H1 (cell line): ENCODE measurements around the gene OR2V2. TPM values are rescaled to one million over a fixed set of nuclear protein-coding genes. Genes with fewer than 3 reads are reported as not detected.
A peak's percentile ranks its signal among the peaks of the same experiment; 100 is the strongest.

ENCODE experiments used
- CTCF ChIA-PET: fragments of 300-600 bp; sonication (Branson Sonifier 250); formaldehyde crosslinking; loops from one replicate; lab custom pipeline; 2021; ENCODE audit not compliant: partially characterized antibody; lab: Charles Lee
- POLR2A ChIA-PET: fragments of 300-600 bp; sonication (Branson Sonifier 250); formaldehyde crosslinking; loops from one replicate; lab custom pipeline; 2021; ENCODE audit warnings: inconsistent platforms; ENCODE audit not compliant: partially characterized antibody; lab: Charles Lee
- DNase-seq, 2 experiments: peaks; one replicate each; pipeline versions ENCODE4 v3.0.0 to v3.0.0-alpha.2; 2010 to 2022; ENCODE audit warnings: low spot score in 2 of 2, low read depth in 1 of 2, mixed read lengths in 1 of 2
- FAIRE-seq: peaks from 2 replicates; lab custom pipeline; 2011; peaks lifted over from hg19 to GRCh38; lab: Jason Lieb, UNC
- H2AFZ ChIP-seq: 2 replicates; pipeline ENCODE4 v1.8.1; 2012; ENCODE audit warnings: low read length, inconsistent platforms
- H2AK5ac ChIP-seq: 2 replicates; pipeline ENCODE4 v1.6.1; 2013; ENCODE audit warnings: low read depth, low read length
- H2BK120ac ChIP-seq: replicated peaks from 2 replicates; pipeline ENCODE3; 2013; ENCODE audit warnings: low read depth, low read length, inconsistent platforms
- H2BK12ac ChIP-seq: 2 replicates; pipeline ENCODE4 v1.6.1; 2013; ENCODE audit warnings: low read depth, low read length
- H2BK15ac ChIP-seq: 2 replicates; pipeline ENCODE4 v1.6.1; 2013; ENCODE audit warnings: low read length
- H2BK20ac ChIP-seq: 2 replicates; pipeline ENCODE4 v1.6.1; 2013; ENCODE audit warnings: low read length
- H2BK5ac ChIP-seq: 2 replicates; pipeline ENCODE4 v1.6.1; 2013; ENCODE audit warnings: low read depth, low read length
- H3K14ac ChIP-seq: 2 replicates; pipeline ENCODE4 v1.6.1; 2013; ENCODE audit warnings: inconsistent platforms; ENCODE audit not compliant: insufficient read length
- H3K18ac ChIP-seq: 2 replicates; pipeline ENCODE4 v1.6.1; 2013; ENCODE audit warnings: low read length; ENCODE audit errors: extremely low read depth
- H3K23ac ChIP-seq: 2 replicates; pipeline ENCODE4 v1.6.1; 2013; ENCODE audit warnings: inconsistent platforms; ENCODE audit not compliant: insufficient read length
- H3K23me2 ChIP-seq: 2 replicates; pipeline ENCODE4 v1.6.1; 2013; ENCODE audit warnings: low read depth, low read length
- H3K27ac ChIP-seq: 2 replicates; pipeline ENCODE4 v1.6.1; 2011; ENCODE audit warnings: low read depth, low read length, inconsistent platforms
- H3K27me3 ChIP-seq, 4 experiments: replicated peaks in 1 of 4; 1 replicate in 1 of 4; 2 replicates in 3 of 4; pipeline versions ENCODE4 v1.6.1 to v1.8.1; 2011 to 2013; ENCODE audit warnings: low read length in 3 of 4, mild to moderate bottlenecking in 3 of 4, inconsistent platforms in 2 of 4, mixed read lengths in 2 of 4, moderate library complexity in 1 of 4; ENCODE audit not compliant: control insufficient read depth in 3 of 4, insufficient read depth in 3 of 4; ENCODE audit errors: extremely low read depth in 1 of 4
- H3K36me3 ChIP-seq, 4 experiments: 2 replicates each; pipeline versions ENCODE4 v1.6.1 to v1.8.1; 2011 to 2013; ENCODE audit warnings: mild to moderate bottlenecking in 4 of 4, low read length in 3 of 4, moderate library complexity in 2 of 4, control low read depth in 1 of 4, inconsistent platforms in 1 of 4; ENCODE audit not compliant: insufficient read depth in 4 of 4, control insufficient read depth in 2 of 4
- H3K4ac ChIP-seq: replicated peaks from 2 replicates; pipeline ENCODE3; 2013; ENCODE audit warnings: low read length, low read depth, mixed read lengths, inconsistent platforms; ENCODE audit not compliant: insufficient read length
- H3K4me1 ChIP-seq, 4 experiments: replicated peaks in 1 of 4; 1 replicate in 1 of 4; 2 replicates in 3 of 4; pipeline versions ENCODE4 v1.6.1 to v1.8.1; 2011 to 2013; ENCODE audit warnings: low read length in 3 of 4, inconsistent platforms in 2 of 4, mixed read lengths in 1 of 4; ENCODE audit not compliant: insufficient read depth in 4 of 4, control insufficient read depth in 3 of 4
- H3K4me2 ChIP-seq, 2 experiments: 2 replicates each; pipeline versions ENCODE4 v1.6.1 to v1.8.1; 2011 to 2013; ENCODE audit warnings: low read depth in 2 of 2, low read length in 2 of 2, control low read depth in 1 of 2, inconsistent platforms in 1 of 2, mild to moderate bottlenecking in 1 of 2; ENCODE audit not compliant: insufficient read depth in 1 of 2
- H3K4me3 ChIP-seq, 4 experiments: fragments of 200-600, 300-600 bp in 1 of 4; sonication (generic), shearing (Covaris generic), sonication (Bioruptor Twin) in 1 of 4; 2 replicates each; pipeline versions ENCODE4 v1.5.1 to v1.8.1; 2011 to 2016; ENCODE audit warnings: low read length in 4 of 4, low read depth in 3 of 4, control low read depth in 2 of 4, inconsistent platforms in 2 of 4, mild to moderate bottlenecking in 2 of 4, mixed read lengths in 1 of 4, moderate library complexity in 1 of 4; ENCODE audit not compliant: insufficient read depth in 2 of 4; ENCODE audit errors: extremely low read depth in 1 of 4
- H3K56ac ChIP-seq: replicated peaks from 2 replicates; pipeline ENCODE3; 2013; ENCODE audit warnings: low read depth, mild to moderate bottlenecking, mixed read lengths, low read length, inconsistent platforms; ENCODE audit not compliant: insufficient read length
- H3K79me1 ChIP-seq: 2 replicates; pipeline ENCODE4 v1.6.1; 2013; ENCODE audit warnings: low read depth, low read length, control low read depth
- H3K79me2 ChIP-seq, 2 experiments: 2 replicates each; pipeline versions ENCODE4 v1.6.1 to v1.8.1; 2012 to 2013; ENCODE audit warnings: low read length in 2 of 2, mild to moderate bottlenecking in 2 of 2, inconsistent platforms in 1 of 2; ENCODE audit not compliant: insufficient read depth in 2 of 2, control insufficient read depth in 1 of 2
- H3K9ac ChIP-seq, 4 experiments: replicated peaks in 1 of 4; 1 replicate in 1 of 4; 2 replicates in 3 of 4; pipeline versions ENCODE4 v1.6.1 to v1.8.1; 2011 to 2013; ENCODE audit warnings: low read depth in 3 of 4, low read length in 3 of 4, control low read depth in 2 of 4, mild to moderate bottlenecking in 2 of 4, moderate library complexity in 2 of 4, inconsistent platforms in 1 of 4; ENCODE audit errors: extremely low read depth in 1 of 4
- H3K9me3 ChIP-seq, 2 experiments: 2 replicates each; pipeline versions ENCODE4 v1.6.1 to v1.8.1; 2012 to 2013; ENCODE audit warnings: mild to moderate bottlenecking in 2 of 2, moderate library complexity in 2 of 2, control low read depth in 1 of 2, inconsistent platforms in 1 of 2, low read depth in 1 of 2, low read length in 1 of 2, mixed read lengths in 1 of 2; ENCODE audit not compliant: insufficient read depth in 2 of 2
- H4K20me1 ChIP-seq, 2 experiments: replicated peaks in 1 of 2; 2 replicates each; pipeline versions ENCODE3 to v1.8.1; 2011 to 2013; ENCODE audit warnings: inconsistent platforms in 2 of 2, low read length in 2 of 2, mild to moderate bottlenecking in 1 of 2; ENCODE audit not compliant: insufficient read depth in 2 of 2, control insufficient read depth in 1 of 2
- H4K5ac ChIP-seq: 2 replicates; pipeline ENCODE4 v1.6.1; 2013; ENCODE audit warnings: low read length, low read depth, mixed read lengths, inconsistent platforms; ENCODE audit not compliant: insufficient read length
- H4K8ac ChIP-seq: 2 replicates; pipeline ENCODE4 v1.8.0; 2013; ENCODE audit warnings: mild to moderate bottlenecking, moderate library complexity, low read length, inconsistent platforms; ENCODE audit not compliant: insufficient read depth; ENCODE audit errors: extremely low read depth
- H4K91ac ChIP-seq: replicated peaks from 2 replicates; pipeline ENCODE3; 2013; ENCODE audit warnings: low read length, mixed read lengths, inconsistent platforms; ENCODE audit not compliant: insufficient read length
- GABPA ChIP-seq: IDR thresholded peaks from 2 replicates; pipeline ENCODE4 v1.6.1; 2011; ENCODE audit warnings: mild to moderate bottlenecking, low read length, moderate library complexity, borderline replicate concordance; ENCODE audit not compliant: insufficient read depth
- HDAC6 ChIP-seq: IDR thresholded peaks from one replicate; pipeline ENCODE4 v1.7.1; 2012; ENCODE audit warnings: low read depth, mild to moderate bottlenecking, inconsistent platforms, low read length, moderate library complexity
- KDM4A ChIP-seq: IDR thresholded peaks from one replicate; pipeline ENCODE4 v1.7.1; 2012; ENCODE audit warnings: low read depth, mild to moderate bottlenecking, moderate library complexity, low read length, inconsistent platforms; ENCODE audit not compliant: severe bottlenecking
- NANOG ChIP-seq: IDR thresholded peaks from 2 replicates; pipeline ENCODE4 v1.6.1; 2011; ENCODE audit warnings: low read length, low read depth, mild to moderate bottlenecking, inconsistent platforms; ENCODE audit not compliant: insufficient read depth, poor library complexity, severe bottlenecking
- POLR2AphosphoS5 ChIP-seq: IDR thresholded peaks from 2 replicates; pipeline ENCODE4 v1.6.1; 2011; ENCODE audit warnings: low read depth, low read length
- RNF2 ChIP-seq: fragments of 200-900, 300-1000 bp; sonication (generic); IDR thresholded peaks from 2 replicates; pipeline ENCODE4 v1.7.1; 2016; ENCODE audit warnings: borderline replicate concordance, low read depth, mild to moderate bottlenecking, antibody characterized with exemption, low read length; ENCODE audit not compliant: poor library complexity, severe bottlenecking; ENCODE audit errors: missing control alignments
- SUZ12 ChIP-seq: fragments of 200-600 bp; sonication (generic); IDR thresholded peaks from 2 replicates; pipeline ENCODE4 v1.6.1; 2012; ENCODE audit warnings: mild to moderate bottlenecking, inconsistent platforms, low read length, moderate library complexity, mixed read lengths
- TBP ChIP-seq: IDR thresholded peaks from 2 replicates; pipeline ENCODE4 v1.6.1; 2011; ENCODE audit warnings: low read depth, low read length, improper control_type of control experiment
- WGBS, 2 experiments: shearing (Covaris generic) in 1 of 2; methylation state at CpG; one replicate each; pipeline versions ENCODE4 v1.1.6 to v1.1.7; 2013 to 2015; ENCODE audit warnings: low lambda C conversion rate in 2 of 2, mixed read lengths in 2 of 2, inconsistent platforms in 1 of 2, low coverage in 1 of 2, missing lambda C conversion rate in 1 of 2; ENCODE audit not compliant: insufficient replicate concordance in 2 of 2, insufficient coverage in 1 of 2, insufficient read length in 1 of 2; ENCODE audit errors: extremely low coverage in 1 of 2, missing lambda C conversion rate in 1 of 2; 5-methylcytosine and 5-hydroxymethylcytosine counted together
- polyA plus RNA-seq, 7 experiments: library from polyadenylated mRNA; depleted of rRNA in 3 of 7; stranded (reverse) in 5 of 7; unstranded in 2 of 7; fragments of >200 nt in 5 of 7; fragments of 200-250 nt in 2 of 7; gene quantifications; 1 replicate in 5 of 7; 2 replicates in 1 of 7; 4 replicates in 1 of 7; pipeline versions ENCODE4 v1.2.1 to v1.2.3, GENCODE V29; 2011 to 2013; ENCODE audit warnings: missing spikeins in 2 of 7, mixed read lengths in 2 of 7
- total RNA-seq: library from RNA; stranded (reverse); fragmentation: NEBNext Ultra II Directional; extraction: Animal tissue kit (Norgen Biotek cat#: 25700); gene quantifications from 2 replicates; pipeline ENCODE4 v1.2.1, GENCODE V29; 2021

Gene OR2V2
- total and polyA plus RNA-seq, 2 of the 8 experiments (the other 6 are each of a cell fraction or from before 2014, with no cell fraction given): not detected

DNA sequence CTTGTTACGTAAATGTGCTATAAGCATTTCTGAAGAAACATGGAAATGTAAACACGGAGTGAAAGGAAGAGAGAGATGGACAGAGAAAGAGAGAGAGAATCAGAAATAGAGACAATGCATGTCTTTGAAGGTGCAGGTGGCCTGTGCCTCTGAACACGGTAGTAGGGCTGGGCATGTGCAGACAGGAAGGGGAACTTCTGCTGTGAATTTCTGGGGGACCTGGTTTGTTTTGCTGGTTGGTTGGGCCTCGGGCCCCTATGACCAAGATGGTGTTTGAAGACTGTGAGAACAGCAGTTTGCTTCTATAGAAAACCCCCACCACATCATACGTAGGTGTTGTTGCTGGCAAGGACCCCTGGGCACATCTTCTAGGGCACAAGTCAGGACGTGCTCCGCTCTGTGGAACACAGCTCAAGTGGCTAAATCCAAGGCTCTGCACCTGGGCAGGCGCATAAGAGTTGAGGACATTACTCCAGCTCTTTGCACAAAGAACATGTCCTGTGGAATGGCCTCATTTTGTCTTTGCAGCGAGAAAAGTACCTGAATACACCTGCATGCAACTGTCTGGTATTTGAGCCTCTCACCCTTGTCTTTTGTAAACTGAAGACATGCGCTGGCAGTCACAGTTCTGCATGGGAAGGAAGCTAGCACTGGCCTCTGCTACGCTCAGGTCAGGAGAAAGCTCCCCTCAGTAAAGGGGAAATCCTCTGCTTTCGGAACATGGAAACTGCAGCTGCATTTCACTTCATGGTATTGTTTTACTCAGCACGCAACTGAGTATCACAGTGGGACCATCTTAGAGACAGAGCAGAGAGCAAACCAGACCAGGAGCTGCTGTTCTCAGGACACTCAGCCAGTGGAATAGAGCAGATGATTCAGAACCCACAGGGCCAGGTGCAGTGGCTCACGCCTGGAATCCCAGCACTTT is 2.7 kb downstream of the OR2V2 start:
- Histone ChIP-seq H3K36me3 (no peaks in the 10 kb centered on the region), H4K91ac (no peak overlapping the region), H2BK12ac (no peak overlapping the region), H3K9ac (no peak overlapping the region), H3K4me3 (no peak overlapping the region), H2AFZ (0 out of 2 replicates have a peak overlapping the region, but pooled peaks have one; percentile 9), H4K8ac (no peak overlapping the region), H4K20me1 (no peaks in the 10 kb centered on the region), H3K14ac (no peak overlapping the region), H3K18ac (no peak overlapping the region), H4K5ac (no peak overlapping the region), H2BK20ac (no peak overlapping the region), H3K23ac (no peak overlapping the region), H3K4ac (no peak overlapping the region), H3K23me2 (no peaks in the 10 kb centered on the region), H3K56ac (no peak overlapping the region), H3K79me2 (no peaks in the 10 kb centered on the region), H2AK5ac (no peak overlapping the region), H2BK5ac (no peak overlapping the region), H3K27me3 (no peaks in the 10 kb centered on the region), H3K4me2 (no peak overlapping the region), H3K4me1 (peaks cover 3 to 6% (median 3%) of the 10 kb centered on the region in 4 experiments; a peak in 6 of 7 replicates), H3K79me1 (no peaks in the 10 kb centered on the region), H2BK120ac (peak overlapping the region; percentile 49), H3K27ac (no peak overlapping the region), H3K9me3 (peaks cover 0 to 5% of the 10 kb centered on the region in 2 experiments; a peak in 1 of 4 replicates), H2BK15ac (no peak overlapping the region)
- POLR2A ChIA-PET: interaction anchor here (0.6 to 1.2 kb wide), 3 partner anchors 17 to 50 kb away, joined by 3 to 4 read pairs (median 3); no protein-coding TSS in a partner anchor
- 84% methylated on average over 14 of the region's 14 CpGs; no CpG with 5 or more reads in 1 of the 2 experiments for WGBS, 2 experiments
- CTCF ChIA-PET: interaction anchor here (0.6 to 2.0 kb wide), 8 partner anchors 9 to 51 kb away, joined by 3 to 6 read pairs (median 4); no protein-coding TSS in a partner anchor
- DNase-seq: no peak
- FAIRE-seq: no peak
- TF ChIP-seq RNF2: no peak
- no peak for TF ChIP-seq KDM4A
- TF ChIP-seq TBP: no peak
- TF ChIP-seq POLR2AphosphoS5: no peak
- TF ChIP-seq SUZ12: no peak
- no peak for TF ChIP-seq HDAC6
- TF ChIP-seq GABPA: no peak
- no peak for TF ChIP-seq NANOG
